GM12875 (cell line): ENCODE measurements around the gene RABGAP1L.
"Not testable (repeated sequence)": the region's sequence is repeated elsewhere in the genome, so short reads cannot be mapped to it uniquely, and the experiment has no call there.

Source experiments
- H3K4me3 ChIP-seq: one replicate; pipeline ENCODE4 v1.5.1; 2011; ENCODE audit warnings: low read depth, low read length, control low read depth
- CTCF ChIP-seq: IDR thresholded peaks from 2 replicates; pipeline ENCODE4 v1.5.1; 2011; ENCODE audit warnings: low read depth, mild to moderate bottlenecking, control low read depth, inconsistent platforms, low read length, moderate library complexity, borderline replicate concordance; ENCODE audit not compliant: insufficient read depth

RABGAP1L gene

DNA sequence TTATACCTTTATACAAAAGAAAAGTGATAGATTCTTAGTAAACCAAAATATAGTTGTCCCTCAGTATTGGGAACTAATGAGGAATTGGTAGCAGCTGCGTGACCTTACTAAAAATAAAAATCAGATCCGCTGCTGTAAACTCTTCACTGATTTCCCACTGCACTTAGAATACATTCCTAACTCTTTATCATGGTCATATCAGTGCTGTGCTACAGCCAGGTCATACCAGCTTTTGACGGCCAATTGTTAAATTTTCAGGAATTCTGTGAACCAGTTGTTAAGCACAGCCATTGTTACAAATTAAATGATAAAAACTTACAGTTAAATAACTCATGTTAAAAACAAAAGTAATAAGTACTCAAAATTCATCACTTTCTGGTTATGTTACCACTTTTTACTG is 533.8 kb downstream of the RABGAP1L start:
- no peak overlapping the region for H3K4me3 ChIP-seq
- no peak for TF ChIP-seq CTCF

- not testable (repeated sequence) for H3K4me3 ChIP-seq
These were observed 534.2 kb downstream of the RABGAP1L start for GRCh38 chr1:174693539-174693938.

GRCh38 chr1:174696026-174696821 is 536.9 kb downstream of the RABGAP1L start:
- H3K4me3 ChIP-seq, result no peak overlapping the region
- TF ChIP-seq CTCF, result no peak

GRCh38 chr1:174700314-174700713 is 541.0 kb downstream of the RABGAP1L start:
- no peak for TF ChIP-seq CTCF
- no peak overlapping the region for H3K4me3 ChIP-seq

DNA sequence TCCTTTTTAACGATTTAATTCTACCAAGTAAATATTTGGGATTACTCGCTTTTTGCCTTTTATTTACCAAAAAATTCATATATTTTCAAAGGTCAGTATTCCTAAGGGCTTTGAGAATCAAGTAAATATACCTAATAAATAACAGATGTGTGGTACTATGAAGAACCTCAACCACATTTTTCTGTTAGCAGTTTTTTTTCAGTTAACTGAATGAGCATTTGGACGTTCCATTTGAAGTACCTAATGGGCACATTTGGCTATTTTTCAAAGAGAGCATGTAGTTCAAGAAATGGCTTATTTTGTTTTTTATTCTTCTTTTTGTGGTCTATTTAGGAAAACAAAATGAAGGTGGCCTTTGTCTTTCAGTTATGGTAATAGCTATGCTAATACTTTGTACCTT is 541.5 kb downstream of the RABGAP1L start:
- no peak overlapping the region for H3K4me3 ChIP-seq
- no peak for TF ChIP-seq CTCF

DNA sequence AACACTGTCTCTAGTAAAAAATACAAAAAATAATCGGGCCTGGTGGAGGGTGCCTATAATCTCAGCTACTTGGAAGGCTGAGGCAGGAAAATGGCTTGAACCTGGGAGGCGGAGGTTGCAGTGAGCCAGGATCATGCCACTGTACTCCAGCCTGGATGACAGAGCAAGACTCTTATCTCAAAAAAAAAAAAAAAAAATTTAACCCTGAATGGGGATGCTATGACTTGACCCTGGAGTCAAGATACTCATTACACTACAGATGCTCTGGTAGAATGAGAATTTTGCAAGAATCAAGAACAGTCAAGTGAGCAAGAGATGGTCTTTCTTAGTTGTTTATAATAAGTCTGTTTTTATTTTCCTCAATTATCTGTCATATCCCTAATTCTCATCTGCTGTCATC is 542.2 kb downstream of the RABGAP1L start:
- no peak overlapping the region for H3K4me3 ChIP-seq
- TF ChIP-seq CTCF, result no peak

GRCh38 chr1:174702011-174702410 is 542.7 kb downstream of the RABGAP1L start:
- TF ChIP-seq CTCF, result no peak
- no peak overlapping the region for H3K4me3 ChIP-seq
